ENCODE results near the gene GARIN5B.

GARIN5B gene

DNA sequence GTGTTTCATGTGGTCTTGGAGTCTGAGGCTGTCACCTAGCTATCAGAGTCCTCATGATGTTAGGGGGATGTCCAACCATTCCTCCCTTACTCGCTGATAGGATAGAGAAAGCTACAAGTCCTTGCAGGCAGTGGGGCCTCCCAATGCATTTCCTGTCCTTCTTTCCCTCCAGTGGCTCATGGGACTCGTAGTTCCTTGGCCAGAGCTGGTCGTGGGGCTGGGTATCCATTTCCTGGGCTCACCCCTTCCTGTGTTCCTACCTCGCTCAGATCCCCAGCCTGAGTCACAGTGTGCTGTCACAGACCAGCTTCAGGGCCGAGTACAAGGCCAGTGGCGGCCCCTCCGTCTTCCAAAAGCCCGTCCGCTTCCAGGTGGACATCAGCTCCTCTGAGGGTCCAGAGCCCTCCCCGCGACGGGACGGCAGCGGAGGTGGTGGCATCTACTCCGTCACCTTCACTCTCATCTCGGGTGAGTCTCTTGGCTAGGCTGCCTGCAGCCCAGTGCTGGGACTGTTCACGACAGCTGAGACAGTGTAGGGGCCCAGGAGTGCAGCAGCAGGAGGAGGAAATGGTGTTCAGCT is 57.0 kb downstream of the GARIN5B start:
- Mint-ChIP-seq H3K4me3 (no peak overlapping the region), H3K27me3 (peaks cover 7% of the 10 kb centered on the region), H3K36me3 (peaks cover 2% of the 10 kb centered on the region), H3K4me1 (peaks cover 19% of the 10 kb centered on the region), H3K27ac (no peak overlapping the region), H3K9me3 (no peaks in the 10 kb centered on the region)
- no peak for DNase-seq
- CTCF ChIA-PET: no interaction called here

DNA sequence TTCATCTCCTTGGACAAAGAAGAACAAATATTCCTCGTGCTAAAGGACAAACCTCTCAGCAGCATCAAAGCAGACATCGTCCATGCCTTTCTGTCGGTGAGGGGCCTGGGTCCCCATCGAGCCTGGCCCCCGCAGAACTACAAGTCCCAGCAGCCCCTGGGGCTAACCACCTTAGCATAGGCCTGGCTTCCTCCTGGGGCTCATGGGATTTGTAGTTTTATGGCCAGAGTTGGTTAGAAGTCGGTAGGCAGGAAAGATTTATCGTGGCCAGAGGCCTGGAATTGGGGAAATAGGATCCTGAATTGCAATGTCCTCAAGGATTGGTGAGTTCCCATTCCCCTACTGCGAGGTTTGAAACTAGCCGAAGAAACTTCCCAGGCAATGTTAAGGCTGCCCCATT is 57.6 kb downstream of the GARIN5B start:
- CTCF ChIA-PET: no interaction called here
- Mint-ChIP-seq H3K9me3 (no peaks in the 10 kb centered on the region), H3K36me3 (peaks cover 2% of the 10 kb centered on the region), H3K27me3 (peaks cover 11% of the 10 kb centered on the region), H3K27ac (no peak overlapping the region), H3K4me1 (peaks cover 19% of the 10 kb centered on the region), H3K4me3 (no peak overlapping the region)
- DNase-seq: peak; percentile 71

DNA sequence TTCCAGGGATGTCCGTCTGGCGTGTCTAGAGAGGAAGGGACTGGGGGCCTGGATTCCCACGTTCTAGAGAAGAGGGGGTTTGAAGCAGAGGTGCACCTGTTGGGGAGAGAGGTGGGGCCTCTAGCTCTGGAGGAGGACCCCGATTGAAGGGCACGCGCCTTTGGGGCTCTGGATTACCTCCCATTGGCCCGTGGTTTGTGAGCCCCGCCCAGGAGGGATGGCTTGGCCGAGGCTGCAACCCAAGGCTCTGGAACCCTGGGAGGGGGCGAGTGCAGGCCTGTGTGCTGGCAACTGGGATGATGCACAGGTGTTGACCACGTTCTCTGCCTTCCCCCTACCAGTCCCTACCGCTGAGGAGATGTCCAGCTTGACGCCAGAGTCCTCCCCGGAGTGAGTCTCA is 58.1 kb downstream of the GARIN5B start:
- Mint-ChIP-seq H3K36me3 (peaks cover 2% of the 10 kb centered on the region), H3K27me3 (peaks cover 15% of the 10 kb centered on the region), H3K9me3 (no peaks in the 10 kb centered on the region), H3K27ac (no peak overlapping the region), H3K4me1 (peaks cover 19% of the 10 kb centered on the region), H3K4me3 (no peak overlapping the region)
- DNase-seq: no peak
- CTCF ChIA-PET: no interaction called here

Data from activated naive CD4-positive, alpha-beta T cell treated with anti-CD3 and anti-CD28 coated beads, Interleukin-2, amount 10 ng/mL, durations not matched to agents 7 days and 5 days (primary cell).